Liver (tissue), 3 donors: Measurements from ENCODE around the gene RGCC.

Experiments
- ATF3 ChIP-seq: IDR thresholded peaks from 2 replicates; pipeline ENCODE4 v1.6.1; 2016; ENCODE audit warnings: antibody characterized with exemption
- CTCF ChIP-seq: fragments of 150-350 bp; IDR thresholded peaks from 2 replicates; pipeline ENCODE4 v1.5.1; 2017; ENCODE audit warnings: improper control_type of control experiment, low read depth, low read length; ENCODE audit not compliant: missing input control
- REST ChIP-seq: IDR thresholded peaks from 2 replicates; pipeline ENCODE4 v1.6.1; 2016; ENCODE audit warnings: antibody characterized with exemption, mild to moderate bottlenecking
- donor health status: healthy.
- donor health status: healthy.

GRCh38 chr13:41463838-41464602 lies 6.7 kb downstream of the RGCC start:
- TF ChIP-seq ATF3 = no peak
- no peak for TF ChIP-seq REST
- no peak for TF ChIP-seq CTCF
